Measurements from ENCODE around the gene COX5A. TPM values are rescaled to one million over a fixed set of nuclear protein-coding genes. Genes with fewer than 3 reads are reported as not detected.

Gene COX5A
- polyA plus RNA-seq, 4 donors = 231 to 931 (median 808) TPM

- no peaks in the 10 kb centered on the region for H3K9me3 ChIP-seq (ENCODE audit: control insufficient read depth in 2 of 2, insufficient read depth in 1 of 2, low read depth in 1 of 2, low read length in 1 of 2)
- no peak for FAIRE-seq
- no peak overlapping the region for H3K27ac ChIP-seq (ENCODE audit: low read depth in 1 of 3, low read length in 2 of 3)
- no peaks in the 10 kb centered on the region for H3K4me1 ChIP-seq (ENCODE audit: control insufficient read depth in 3 of 3, insufficient read depth in 2 of 3, low read depth in 1 of 3, low read length in 2 of 3)
- WGBS, 3 donors = 80 to 98% (median 82%) methylated on average over 5 of the region's 5 CpGs
- no peaks in the 10 kb centered on the region for H3K36me3 ChIP-seq (ENCODE audit: control insufficient read depth in 3 of 3, insufficient read depth in 2 of 3, low read depth in 1 of 3, low read length in 3 of 3)
- no peak for DNase-seq
- peaks cover 0 to 4% (median 0%) of the 10 kb centered on the region in 3 donors for H3K27me3 ChIP-seq (ENCODE audit: control insufficient read depth in 3 of 3, insufficient read depth in 3 of 3, low read length in 3 of 3)
- H3K4me3 ChIP-seq (ENCODE audit: low read depth in 1 of 3, low read length in 3 of 3) = no peak overlapping the region
Observed at GRCh38 chr15:74967670-74968069, 29.8 kb upstream of the COX5A start.

- Histone ChIP-seq H3K27ac (ENCODE audit: low read depth in 1 of 3, low read length in 2 of 3) (peak overlapping the region in 1 of 3 donors; percentile 4), H3K36me3 (ENCODE audit: control insufficient read depth in 3 of 3, insufficient read depth in 2 of 3, low read depth in 1 of 3, low read length in 3 of 3) (no peaks in the 10 kb centered on the region), H3K9me3 (ENCODE audit: control insufficient read depth in 2 of 2, insufficient read depth in 1 of 2, low read depth in 1 of 2, low read length in 1 of 2) (no peaks in the 10 kb centered on the region), H3K27me3 (ENCODE audit: control insufficient read depth in 3 of 3, insufficient read depth in 3 of 3, low read length in 3 of 3) (peaks cover 0 to 16% (median 0%) of the 10 kb centered on the region in 3 donors), H3K4me3 (ENCODE audit: low read depth in 1 of 3, low read length in 3 of 3) (no peak overlapping the region), H3K4me1 (ENCODE audit: control insufficient read depth in 3 of 3, insufficient read depth in 2 of 3, low read depth in 1 of 3, low read length in 2 of 3) (no peaks in the 10 kb centered on the region)
- DNase-seq (no peak), FAIRE-seq (no peak)
- WGBS, 3 donors = 22 to 52% (median 36%) methylated on average over 3 of the region's 3 CpGs
Observed at GRCh38 chr15:74964794-74965193, 26.9 kb upstream of the COX5A start.

- DNase-seq (no peak), FAIRE-seq (no peak)
- Histone ChIP-seq H3K4me1 (ENCODE audit: control insufficient read depth in 3 of 3, insufficient read depth in 2 of 3, low read depth in 1 of 3, low read length in 2 of 3) (peaks cover 0 to 11% (median 0%) of the 10 kb centered on the region in 3 donors), H3K36me3 (ENCODE audit: control insufficient read depth in 3 of 3, insufficient read depth in 2 of 3, low read depth in 1 of 3, low read length in 3 of 3) (no peaks in the 10 kb centered on the region), H3K9me3 (ENCODE audit: control insufficient read depth in 2 of 2, insufficient read depth in 1 of 2, low read depth in 1 of 2, low read length in 1 of 2) (no peaks in the 10 kb centered on the region), H3K27me3 (ENCODE audit: control insufficient read depth in 3 of 3, insufficient read depth in 3 of 3, low read length in 3 of 3) (peaks cover 0 to 32% (median 0%) of the 10 kb centered on the region in 3 donors), H3K4me3 (ENCODE audit: low read depth in 1 of 3, low read length in 3 of 3) (no peak overlapping the region), H3K27ac (ENCODE audit: low read depth in 1 of 3, low read length in 2 of 3) (no peak overlapping the region)
- 76 to 90% (median 86%) methylated on average over 4 of the region's 4 CpGs for WGBS, 3 donors
Observed at GRCh38 chr15:74963213-74963612, 25.3 kb upstream of the COX5A start.

GRCh38 chr15:74962671-74963070 lies 24.8 kb upstream of the COX5A start:
- Histone ChIP-seq H3K36me3 (ENCODE audit: control insufficient read depth in 3 of 3, insufficient read depth in 2 of 3, low read depth in 1 of 3, low read length in 3 of 3) (no peaks in the 10 kb centered on the region), H3K4me1 (ENCODE audit: control insufficient read depth in 3 of 3, insufficient read depth in 2 of 3, low read depth in 1 of 3, low read length in 2 of 3) (peaks cover 0 to 17% (median 0%) of the 10 kb centered on the region in 3 donors), H3K9me3 (ENCODE audit: control insufficient read depth in 2 of 2, insufficient read depth in 1 of 2, low read depth in 1 of 2, low read length in 1 of 2) (no peaks in the 10 kb centered on the region), H3K4me3 (ENCODE audit: low read depth in 1 of 3, low read length in 3 of 3) (no peak overlapping the region), H3K27ac (ENCODE audit: low read depth in 1 of 3, low read length in 2 of 3) (no peak overlapping the region), H3K27me3 (ENCODE audit: control insufficient read depth in 3 of 3, insufficient read depth in 3 of 3, low read length in 3 of 3) (peaks cover 0 to 37% (median 0%) of the 10 kb centered on the region in 3 donors)
- DNase-seq (no peak), FAIRE-seq (no peak)
- WGBS, 3 donors = 64 to 89% (median 78%) methylated on average over 2 of the region's 2 CpGs

- Histone ChIP-seq H3K27me3 (ENCODE audit: control insufficient read depth in 3 of 3, insufficient read depth in 3 of 3, low read length in 3 of 3) (peaks cover 0 to 42% (median 0%) of the 10 kb centered on the region in 3 donors), H3K4me3 (ENCODE audit: low read depth in 1 of 3, low read length in 3 of 3) (no peak overlapping the region), H3K36me3 (ENCODE audit: control insufficient read depth in 3 of 3, insufficient read depth in 2 of 3, low read depth in 1 of 3, low read length in 3 of 3) (no peaks in the 10 kb centered on the region), H3K27ac (ENCODE audit: low read depth in 1 of 3, low read length in 2 of 3) (no peak overlapping the region), H3K9me3 (ENCODE audit: control insufficient read depth in 2 of 2, insufficient read depth in 1 of 2, low read depth in 1 of 2, low read length in 1 of 2) (no peaks in the 10 kb centered on the region), H3K4me1 (ENCODE audit: control insufficient read depth in 3 of 3, insufficient read depth in 2 of 3, low read depth in 1 of 3, low read length in 2 of 3) (peaks cover 0 to 21% (median 0%) of the 10 kb centered on the region in 3 donors)
- FAIRE-seq = no peak
- WGBS, 3 donors = 80 to 86% (median 85%) methylated on average over 8 of the region's 8 CpGs
- DNase-seq = no peak
Observed at GRCh38 chr15:74962219-74962618, 24.3 kb upstream of the COX5A start.

- Histone ChIP-seq H3K9me3 (ENCODE audit: control insufficient read depth in 2 of 2, insufficient read depth in 1 of 2, low read depth in 1 of 2, low read length in 1 of 2) (no peaks in the 10 kb centered on the region), H3K4me3 (ENCODE audit: low read depth in 1 of 3, low read length in 3 of 3) (no peak overlapping the region), H3K36me3 (ENCODE audit: control insufficient read depth in 3 of 3, insufficient read depth in 2 of 3, low read depth in 1 of 3, low read length in 3 of 3) (no peaks in the 10 kb centered on the region), H3K27ac (ENCODE audit: low read depth in 1 of 3, low read length in 2 of 3) (no peak overlapping the region), H3K27me3 (ENCODE audit: control insufficient read depth in 3 of 3, insufficient read depth in 3 of 3, low read length in 3 of 3) (peaks cover 0 to 43% (median 0%) of the 10 kb centered on the region in 3 donors), H3K4me1 (ENCODE audit: control insufficient read depth in 3 of 3, insufficient read depth in 2 of 3, low read depth in 1 of 3, low read length in 2 of 3) (peaks cover 0 to 25% (median 0%) of the 10 kb centered on the region in 3 donors)
- 38 to 72% (median 58%) methylated on average over 5 of the region's 5 CpGs for WGBS, 3 donors
- FAIRE-seq = no peak
- no peak for DNase-seq
Observed at GRCh38 chr15:74961616-74962015, 23.7 kb upstream of the COX5A start.

- Histone ChIP-seq H3K4me1 (ENCODE audit: control insufficient read depth in 3 of 3, insufficient read depth in 2 of 3, low read depth in 1 of 3, low read length in 2 of 3) (peaks cover 0 to 25% (median 0%) of the 10 kb centered on the region in 3 donors), H3K36me3 (ENCODE audit: control insufficient read depth in 3 of 3, insufficient read depth in 2 of 3, low read depth in 1 of 3, low read length in 3 of 3) (no peaks in the 10 kb centered on the region), H3K4me3 (ENCODE audit: low read depth in 1 of 3, low read length in 3 of 3) (no peak overlapping the region), H3K27me3 (ENCODE audit: control insufficient read depth in 3 of 3, insufficient read depth in 3 of 3, low read length in 3 of 3) (peaks cover 0 to 43% (median 0%) of the 10 kb centered on the region in 3 donors), H3K27ac (ENCODE audit: low read depth in 1 of 3, low read length in 2 of 3) (no peak overlapping the region), H3K9me3 (ENCODE audit: control insufficient read depth in 2 of 2, insufficient read depth in 1 of 2, low read depth in 1 of 2, low read length in 1 of 2) (no peaks in the 10 kb centered on the region)
- FAIRE-seq = no peak
- WGBS, 3 donors = 30 to 38% (median 31%) methylated on average over 3 of the region's 3 CpGs
- no peak for DNase-seq
Observed at GRCh38 chr15:74960995-74961588, 23.2 kb upstream of the COX5A start.

GRCh38 chr15:74960286-74960685 lies 22.4 kb upstream of the COX5A start:
- Histone ChIP-seq H3K27me3 (ENCODE audit: control insufficient read depth in 3 of 3, insufficient read depth in 3 of 3, low read length in 3 of 3) (peaks cover 0 to 51% (median 0%) of the 10 kb centered on the region in 3 donors), H3K4me3 (ENCODE audit: low read depth in 1 of 3, low read length in 3 of 3) (no peak overlapping the region), H3K27ac (ENCODE audit: low read depth in 1 of 3, low read length in 2 of 3) (peak overlapping the region in 1 of 3 donors; percentile 18), H3K4me1 (ENCODE audit: control insufficient read depth in 3 of 3, insufficient read depth in 2 of 3, low read depth in 1 of 3, low read length in 2 of 3) (peaks cover 0 to 33% (median 0%) of the 10 kb centered on the region in 3 donors), H3K36me3 (ENCODE audit: control insufficient read depth in 3 of 3, insufficient read depth in 2 of 3, low read depth in 1 of 3, low read length in 3 of 3) (no peaks in the 10 kb centered on the region), H3K9me3 (ENCODE audit: control insufficient read depth in 2 of 2, insufficient read depth in 1 of 2, low read depth in 1 of 2, low read length in 1 of 2) (no peaks in the 10 kb centered on the region)
- FAIRE-seq (no peak), DNase-seq (no peak)
- 50 to 80% (median 50%) methylated on average over 1 of the region's 1 CpG for WGBS, 3 donors

- Histone ChIP-seq H3K36me3 (ENCODE audit: control insufficient read depth in 3 of 3, insufficient read depth in 2 of 3, low read depth in 1 of 3, low read length in 3 of 3) (no peaks in the 10 kb centered on the region), H3K9me3 (ENCODE audit: control insufficient read depth in 2 of 2, insufficient read depth in 1 of 2, low read depth in 1 of 2, low read length in 1 of 2) (no peaks in the 10 kb centered on the region), H3K27ac (ENCODE audit: low read depth in 1 of 3, low read length in 2 of 3) (no peak overlapping the region), H3K4me1 (ENCODE audit: control insufficient read depth in 3 of 3, insufficient read depth in 2 of 3, low read depth in 1 of 3, low read length in 2 of 3) (peaks cover 0 to 41% (median 2%) of the 10 kb centered on the region in 3 donors), H3K27me3 (ENCODE audit: control insufficient read depth in 3 of 3, insufficient read depth in 3 of 3, low read length in 3 of 3) (peaks cover 0 to 51% (median 0%) of the 10 kb centered on the region in 3 donors), H3K4me3 (ENCODE audit: low read depth in 1 of 3, low read length in 3 of 3) (peak overlapping the region in 2 of 3 donors; percentile 69 to 71)
- FAIRE-seq (no peak), DNase-seq (no peak)
- WGBS, 3 donors = 26 to 42% (median 41%) methylated on average over 8 of the region's 8 CpGs
Observed at GRCh38 chr15:74959586-74959939, 21.7 kb upstream of the COX5A start.

Data from small intestine (tissue), 7 donors.